Measurements from ENCODE around the gene RPS3A.
A peak's percentile ranks its signal among the peaks of the same experiment; 100 is the strongest.

The RPS3A gene

GRCh38 chr4:151099229-151099975 is at the start of gene RPS3A:
Gene RPS3A, plus strand, starts transcription at chr4:151099628. Its CDS starts 25 bp downstream, at chr4:151099653.
- peak; percentile 65; the same call in 1 of the 2 replicates for TF ChIP-seq POU6F1 (CRISPR knock-in tag; IDR thresholded peaks at IDR 0.05; ENCODE audit: borderline replicate concordance, low read depth)
- TF ChIP-seq ZFP3 (CRISPR knock-in tag; IDR thresholded peaks at IDR 0.05): 0 out of 2 replicates have a peak, but pooled peaks have one; percentile 10
- no peak for TF ChIP-seq CSDC2 (CRISPR knock-in tag; IDR thresholded peaks at IDR 0.05)
- TF ChIP-seq ZNF8 (CRISPR knock-in tag; IDR thresholded peaks at IDR 0.05): peak; percentile 38; the same call in 1 of the 2 replicates
- peak; percentile 96 for ATAC-seq

GRCh38 chr4:151052785-151053184 is 46.6 kb upstream of the RPS3A start:
- no peak for ATAC-seq

GRCh38 chr4:151055539-151055938 is 43.9 kb upstream of the RPS3A start:
- ATAC-seq: no peak
- TF ChIP-seq CREB5 (CRISPR knock-in tag; IDR thresholded peaks at IDR 0.05; ENCODE audit: low read depth) (no peak), TCF4 (CRISPR knock-in tag; IDR thresholded peaks at IDR 0.05; ENCODE audit: borderline replicate concordance) (no peak), ZFP30 (CRISPR knock-in tag; IDR thresholded peaks at IDR 0.05) (no peak), TSHZ2 (CRISPR knock-in tag; IDR thresholded peaks at IDR 0.05) (no peak)

More at GRCh38 chr4:151052785-151053184, 46.6 kb upstream of the RPS3A start:
- TF ChIP-seq POU6F1 (CRISPR knock-in tag; IDR thresholded peaks at IDR 0.05; ENCODE audit: borderline replicate concordance, low read depth): no peak
- no peak for TF ChIP-seq OSR1 (CRISPR knock-in tag; IDR thresholded peaks at IDR 0.05)
- no peak for TF ChIP-seq TOX (CRISPR knock-in tag; IDR thresholded peaks at IDR 0.05; ENCODE audit: borderline replicate concordance)
- no peak for TF ChIP-seq CSDC2 (CRISPR knock-in tag; IDR thresholded peaks at IDR 0.05)
- no peak for TF ChIP-seq CREB5 (CRISPR knock-in tag; IDR thresholded peaks at IDR 0.05; ENCODE audit: low read depth)
- TF ChIP-seq ZNF8 (CRISPR knock-in tag; IDR thresholded peaks at IDR 0.05): no peak
- TF ChIP-seq ZC3H10 (CRISPR knock-in tag; IDR thresholded peaks at IDR 0.05): no peak
- TF ChIP-seq GLIS3 (CRISPR knock-in tag; IDR thresholded peaks at IDR 0.05): no peak
- no peak for TF ChIP-seq SNAI2 (CRISPR knock-in tag; IDR thresholded peaks at IDR 0.05)
- no peak for TF ChIP-seq ARNTL (CRISPR knock-in tag; IDR thresholded peaks at IDR 0.05; ENCODE audit: borderline replicate concordance, low read depth)
- TF ChIP-seq CSRNP3 (CRISPR knock-in tag; IDR thresholded peaks at IDR 0.05): no peak
- TF ChIP-seq ZNF70 (CRISPR knock-in tag; IDR thresholded peaks at IDR 0.05): no peak
- TF ChIP-seq PATZ1 (CRISPR knock-in tag; IDR thresholded peaks at IDR 0.05; ENCODE audit: borderline replicate concordance): no peak
- TF ChIP-seq ZNF565 (CRISPR knock-in tag; conservative IDR thresholded peaks at IDR 0.05; ENCODE audit: low read depth): no peak
